A204.1 (cell line): Measurements from ENCODE around the gene ATOSB.

Source experiments
- FAIRE-seq: peaks from 2 replicates; lab custom pipeline; 2012; peaks lifted over from hg19 to GRCh38; lab: Jason Lieb, UNC

ATOSB gene

GRCh38 chr9:35054185-35054835 lies 61.4 kb downstream of the ATOSB start:
- FAIRE-seq = no peak
